Keratinocyte (primary cell): ENCODE results near the gene C16orf96.

Experiments used
- EZH2 ChIP-seq: IDR thresholded peaks from one replicate; pipeline ENCODE4 v1.6.1; 2012; ENCODE audit warnings: inconsistent platforms, mild to moderate bottlenecking, low read length, moderate library complexity
- TF ChIP-seq, protein P1 (sequence below), 3 experiments: IDR thresholded peaks in 1 of 3; conservative IDR thresholded peaks in 1 of 3; optimal IDR thresholded peaks in 1 of 3; 2 replicates in 2 of 3; 3 replicates in 1 of 3; pipeline versions ENCODE3 to v1.5.1; 2011; ENCODE audit warnings: low read length in 3 of 3, mild to moderate bottlenecking in 3 of 3, moderate library complexity in 2 of 3, control low read depth in 1 of 3, inconsistent platforms in 1 of 3; ENCODE audit not compliant: insufficient read depth in 2 of 3; ENCODE audit errors: extremely low read depth in 1 of 3

DNA sequence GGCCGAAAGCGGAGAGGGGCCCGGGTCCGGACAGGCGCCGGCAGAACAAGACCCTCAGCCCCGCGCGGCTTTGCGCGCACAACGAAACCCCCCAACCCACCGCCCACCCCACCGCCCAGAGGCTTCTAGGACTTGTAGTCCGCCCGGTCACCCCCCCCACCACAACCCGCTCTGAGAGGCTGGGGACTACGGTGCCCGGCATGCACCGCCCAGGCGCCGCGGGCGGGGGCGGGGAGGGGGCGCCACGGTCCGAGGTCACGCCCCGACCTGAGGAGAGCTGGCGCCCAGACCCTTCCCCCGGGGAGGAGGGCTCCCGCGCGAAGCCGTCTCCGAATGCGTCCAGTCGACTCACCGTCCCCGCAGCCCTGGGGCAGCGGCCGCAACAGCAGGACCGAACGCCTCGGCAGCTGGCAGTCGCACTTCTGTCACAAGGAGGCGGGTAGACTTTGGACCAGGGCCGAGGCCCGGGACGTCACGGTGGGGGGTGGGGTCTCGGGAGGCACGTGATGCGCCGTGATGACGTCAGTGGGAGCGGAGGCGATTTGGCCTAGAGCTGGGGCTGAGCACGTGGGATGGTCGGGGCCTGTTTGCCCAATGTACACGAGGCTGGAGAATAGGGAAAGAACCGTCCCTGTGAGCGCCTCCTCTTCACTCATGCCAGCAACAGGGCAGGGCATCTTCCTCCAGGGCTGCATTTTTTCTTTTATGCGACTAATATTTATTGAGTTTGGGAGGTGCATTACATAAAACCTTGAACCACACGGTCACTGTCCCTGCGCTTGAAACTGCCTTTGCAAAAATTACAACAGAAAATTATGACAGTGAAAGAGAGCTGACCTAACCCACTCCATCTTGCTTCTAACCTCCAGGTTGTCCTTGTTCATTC lies 17.5 kb upstream of the C16orf96 start, which contains the start of gene CDIP1:
- TF ChIP-seq, protein P1, sequence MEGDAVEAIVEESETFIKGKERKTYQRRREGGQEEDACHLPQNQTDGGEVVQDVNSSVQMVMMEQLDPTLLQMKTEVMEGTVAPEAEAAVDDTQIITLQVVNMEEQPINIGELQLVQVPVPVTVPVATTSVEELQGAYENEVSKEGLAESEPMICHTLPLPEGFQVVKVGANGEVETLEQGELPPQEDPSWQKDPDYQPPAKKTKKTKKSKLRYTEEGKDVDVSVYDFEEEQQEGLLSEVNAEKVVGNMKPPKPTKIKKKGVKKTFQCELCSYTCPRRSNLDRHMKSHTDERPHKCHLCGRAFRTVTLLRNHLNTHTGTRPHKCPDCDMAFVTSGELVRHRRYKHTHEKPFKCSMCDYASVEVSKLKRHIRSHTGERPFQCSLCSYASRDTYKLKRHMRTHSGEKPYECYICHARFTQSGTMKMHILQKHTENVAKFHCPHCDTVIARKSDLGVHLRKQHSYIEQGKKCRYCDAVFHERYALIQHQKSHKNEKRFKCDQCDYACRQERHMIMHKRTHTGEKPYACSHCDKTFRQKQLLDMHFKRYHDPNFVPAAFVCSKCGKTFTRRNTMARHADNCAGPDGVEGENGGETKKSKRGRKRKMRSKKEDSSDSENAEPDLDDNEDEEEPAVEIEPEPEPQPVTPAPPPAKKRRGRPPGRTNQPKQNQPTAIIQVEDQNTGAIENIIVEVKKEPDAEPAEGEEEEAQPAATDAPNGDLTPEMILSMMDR (optimal IDR thresholded peaks at IDR 0.05 in 1 of 3, IDR thresholded peaks at IDR 0.05 in 1 of 3, conservative IDR thresholded peaks at IDR 0.05 in 1 of 3; ENCODE audit: extremely low read depth in 1 of 3, insufficient read depth in 2 of 3, low read length in 3 of 3): peak in 1 of 3 experiments; percentile 12
- no peak for TF ChIP-seq EZH2
